Right lobe of liver (tissue), 6 donors: Measurements from ENCODE around the gene CSNK2B. TPM values are rescaled to one million over a fixed set of nuclear protein-coding genes. Genes with fewer than 3 reads are reported as not detected.

Source experiments
- ATAC-seq, 4 donors: fragments of 200-7000 bp; cut with Tn5 transposase; one replicate each; pipeline ENCODE4 v1.9.1; 2020; ENCODE audit warnings: mild to moderate bottlenecking in 4 of 4, moderate library complexity in 4 of 4
- DNase-seq, 3 donors: peaks; one replicate each; pipeline ENCODE4 v3.0.0-alpha.2; 2020
- H3K27ac ChIP-seq, 3 donors: fragments of 200-600 bp; one replicate each; pipeline ENCODE4 v1.8.0; 2022
- H3K27me3 ChIP-seq, 2 donors: fragments of 200-600 bp; one replicate each; pipeline ENCODE4 v1.8.0; 2022
- H3K36me3 ChIP-seq, 4 donors: fragments of 200-600 bp; sonication (generic) in 1 of 4; one replicate each; pipeline versions ENCODE4 v1.5.1 to v1.8.0; 2017 to 2022; ENCODE audit warnings: control low read depth in 1 of 4
- H3K4me1 ChIP-seq, 4 donors: fragments of 200-600 bp; sonication (generic) in 1 of 4; one replicate each; pipeline versions ENCODE4 v1.5.1 to v1.8.0; 2017 to 2022; ENCODE audit warnings: control low read depth in 1 of 4
- H3K4me3 ChIP-seq, 3 donors: fragments of 200-600 bp; one replicate each; pipeline ENCODE4 v1.8.0; 2022
- H3K9me3 ChIP-seq, 4 donors: fragments of 200-600 bp; sonication (generic) in 1 of 4; one replicate each; pipeline versions ENCODE4 v1.5.1 to v1.8.0; 2017 to 2022; ENCODE audit warnings: control low read depth in 1 of 4
- POLR2A ChIP-seq: fragments of 450-650 bp; IDR thresholded peaks from one replicate; pipeline ENCODE4 v1.6.1; 2017; ENCODE audit warnings: antibody characterized with exemption, mild to moderate bottlenecking
- WGBS: methylation state at CpG from one replicate; pipeline ENCODE4 v1.1.6; 2018; ENCODE audit warnings: low coverage, low lambda C conversion rate; ENCODE audit not compliant: insufficient coverage; ENCODE audit errors: missing lambda C conversion rate; 5-methylcytosine and 5-hydroxymethylcytosine counted together
- intact Hi-C, 2 donors: fragments of 100-400 bp; cut with DNase I; formaldehyde crosslinking; loops; one replicate each; pipeline versions ENCODE4 v1.11.2 to v1.14.1; 2022
- total RNA-seq, 6 experiments: library from RNA; depleted of rRNA in 2 of 6; stranded (reverse); fragments of >200 nt in 2 of 6; fragmentation: NEBNext Ultra II Directional in 3 of 6; extraction: Animal tissue kit (Norgen Biotek cat#: 25700) in 3 of 6; gene quantifications; one replicate each; pipeline versions ENCODE4 v1.1.0 to v1.2.4, GENCODE V29; 2016 to 2023
- TF ChIP-seq, protein P1 (sequence below), 4 donors: fragments of 200-600 bp in 3 of 4; fragments of 450-650 bp in 1 of 4; IDR thresholded peaks; one replicate each; pipeline versions ENCODE4 v1.5.1 to v1.8.0; 2016 to 2022; ENCODE audit warnings: antibody characterized with exemption in 4 of 4, mild to moderate bottlenecking in 2 of 4
- donor health status: DM: no; HTN: yes; CAD: no.
- donor health status: DM: no; HTN: no; CAD: no.
- donor health status: DM: no; HTN: no; CAD: no.
- donor health status: DM: no; HTN: yes; CAD: no.
- donor health status: DM: no; HTN: yes; CAD: no.

CSNK2B gene
- total RNA-seq, 6 experiments from 2014 or later = 52.5 to 171 (median 64.5) TPM

DNA sequence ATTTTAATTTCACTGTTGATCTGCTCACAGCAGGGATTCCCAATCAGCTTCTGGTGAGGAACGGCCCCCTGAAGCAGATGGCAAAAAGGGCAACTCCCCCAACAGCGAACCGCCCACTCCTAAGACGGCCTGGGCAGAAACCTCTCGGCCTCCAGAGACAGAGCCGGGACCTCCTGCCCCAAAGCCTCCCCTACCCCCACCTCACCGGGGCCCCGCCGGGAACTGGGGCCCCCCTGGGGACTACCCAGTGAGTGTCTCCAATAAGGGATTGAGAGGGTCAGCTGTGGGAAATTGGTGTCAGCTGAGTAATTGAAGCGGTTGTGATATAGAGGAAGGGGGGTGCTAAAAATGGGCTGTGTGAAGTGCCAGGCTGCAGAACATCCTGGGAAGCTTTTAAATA, 38.9 kb upstream of the CSNK2B start:
- Histone ChIP-seq H3K4me3 (no peak overlapping the region), H3K27ac (no peak overlapping the region), H3K4me1 (peaks cover 0 to 4% (median under 1%) of the 10 kb centered on the region in 4 donors), H3K36me3 (peaks cover 17 to 88% (median 54%) of the 10 kb centered on the region in 4 donors), H3K27me3 (no peaks in the 10 kb centered on the region), H3K9me3 (no peaks in the 10 kb centered on the region)
- ATAC-seq = no peak
- 93% methylated on average over 5 of the region's 10 CpGs for WGBS
- no peak for DNase-seq
- intact Hi-C loops = no loop called here
- TF ChIP-seq, protein P1, sequence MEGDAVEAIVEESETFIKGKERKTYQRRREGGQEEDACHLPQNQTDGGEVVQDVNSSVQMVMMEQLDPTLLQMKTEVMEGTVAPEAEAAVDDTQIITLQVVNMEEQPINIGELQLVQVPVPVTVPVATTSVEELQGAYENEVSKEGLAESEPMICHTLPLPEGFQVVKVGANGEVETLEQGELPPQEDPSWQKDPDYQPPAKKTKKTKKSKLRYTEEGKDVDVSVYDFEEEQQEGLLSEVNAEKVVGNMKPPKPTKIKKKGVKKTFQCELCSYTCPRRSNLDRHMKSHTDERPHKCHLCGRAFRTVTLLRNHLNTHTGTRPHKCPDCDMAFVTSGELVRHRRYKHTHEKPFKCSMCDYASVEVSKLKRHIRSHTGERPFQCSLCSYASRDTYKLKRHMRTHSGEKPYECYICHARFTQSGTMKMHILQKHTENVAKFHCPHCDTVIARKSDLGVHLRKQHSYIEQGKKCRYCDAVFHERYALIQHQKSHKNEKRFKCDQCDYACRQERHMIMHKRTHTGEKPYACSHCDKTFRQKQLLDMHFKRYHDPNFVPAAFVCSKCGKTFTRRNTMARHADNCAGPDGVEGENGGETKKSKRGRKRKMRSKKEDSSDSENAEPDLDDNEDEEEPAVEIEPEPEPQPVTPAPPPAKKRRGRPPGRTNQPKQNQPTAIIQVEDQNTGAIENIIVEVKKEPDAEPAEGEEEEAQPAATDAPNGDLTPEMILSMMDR (IDR thresholded peaks at IDR 0.05) = no peak

DNA sequence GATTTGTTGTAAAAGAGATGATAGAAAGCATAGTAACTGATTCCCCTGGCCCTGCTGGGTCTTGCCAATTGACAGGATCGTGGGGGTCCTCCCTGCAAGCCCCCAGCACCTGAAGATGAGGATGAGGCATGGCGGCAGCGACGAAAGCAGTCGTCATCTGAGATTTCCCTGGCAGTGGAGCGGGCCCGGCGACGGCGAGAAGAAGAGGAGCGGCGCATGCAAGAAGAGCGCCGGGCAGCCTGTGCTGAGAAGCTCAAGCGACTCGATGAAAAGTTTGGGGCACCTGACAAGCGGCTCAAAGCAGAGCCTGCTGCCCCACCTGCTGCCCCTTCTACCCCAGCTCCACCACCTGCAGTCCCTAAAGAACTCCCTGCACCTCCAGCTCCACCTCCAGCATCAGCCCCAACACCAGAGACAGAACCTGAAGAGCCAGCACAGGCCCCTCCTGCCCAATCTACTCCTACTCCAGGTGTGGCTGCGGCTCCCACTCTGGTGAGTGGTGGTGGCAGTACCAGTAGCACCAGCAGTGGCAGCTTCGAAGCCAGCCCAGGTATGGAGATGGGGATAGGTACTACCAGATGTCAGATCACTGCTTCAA, 38.1 kb upstream of the CSNK2B start:
- H3K9me3 ChIP-seq = no peaks in the 10 kb centered on the region
- no peak for TF ChIP-seq POLR2A
- TF ChIP-seq, protein P1 (IDR thresholded peaks at IDR 0.05) = no peak
- peaks cover 17 to 96% (median 54%) of the 10 kb centered on the region in 4 donors for H3K36me3 ChIP-seq
- ATAC-seq (no peak), DNase-seq (no peak)
- 95% methylated on average over 12 of the region's 19 CpGs for WGBS
- H3K4me1 ChIP-seq = no peaks in the 10 kb centered on the region
- no peak overlapping the region for H3K4me3 ChIP-seq
- intact Hi-C loops = no loop called here
- no peaks in the 10 kb centered on the region for H3K27me3 ChIP-seq
- H3K27ac ChIP-seq = no peak overlapping the region

DNA sequence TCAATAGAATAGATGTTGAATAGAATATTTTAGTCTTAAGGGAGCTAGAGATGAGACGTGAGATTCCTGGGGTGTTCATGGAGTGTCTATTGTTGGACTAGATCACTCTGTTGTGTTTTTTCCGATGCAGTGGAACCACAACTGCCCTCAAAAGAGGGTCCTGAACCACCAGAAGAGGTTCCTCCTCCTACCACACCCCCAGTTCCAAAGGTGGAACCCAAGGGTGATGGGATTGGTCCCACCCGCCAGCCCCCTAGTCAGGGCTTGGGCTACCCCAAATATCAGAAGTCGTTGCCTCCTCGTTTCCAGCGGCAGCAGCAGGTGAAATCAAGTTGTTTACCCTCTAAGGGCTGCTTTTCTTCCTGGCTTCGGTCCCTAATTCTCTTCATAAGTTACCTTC, 36.9 kb upstream of the CSNK2B start:
- intact Hi-C loops = no loop called here
- no peaks in the 10 kb centered on the region for H3K9me3 ChIP-seq
- DNase-seq (no peak), ATAC-seq (no peak)
- no peak overlapping the region for H3K27ac ChIP-seq
- H3K4me3 ChIP-seq = no peak overlapping the region
- H3K4me1 ChIP-seq = peaks cover 0 to under 1% (median 0%) of the 10 kb centered on the region in 4 donors
- WGBS = 94% methylated on average over 7 of the region's 7 CpGs
- no peaks in the 10 kb centered on the region for H3K27me3 ChIP-seq
- no peak for TF ChIP-seq POLR2A
- TF ChIP-seq, protein P1 (IDR thresholded peaks at IDR 0.05) = no peak
- H3K36me3 ChIP-seq = peaks cover 17 to 95% (median 56%) of the 10 kb centered on the region in 4 donors

DNA sequence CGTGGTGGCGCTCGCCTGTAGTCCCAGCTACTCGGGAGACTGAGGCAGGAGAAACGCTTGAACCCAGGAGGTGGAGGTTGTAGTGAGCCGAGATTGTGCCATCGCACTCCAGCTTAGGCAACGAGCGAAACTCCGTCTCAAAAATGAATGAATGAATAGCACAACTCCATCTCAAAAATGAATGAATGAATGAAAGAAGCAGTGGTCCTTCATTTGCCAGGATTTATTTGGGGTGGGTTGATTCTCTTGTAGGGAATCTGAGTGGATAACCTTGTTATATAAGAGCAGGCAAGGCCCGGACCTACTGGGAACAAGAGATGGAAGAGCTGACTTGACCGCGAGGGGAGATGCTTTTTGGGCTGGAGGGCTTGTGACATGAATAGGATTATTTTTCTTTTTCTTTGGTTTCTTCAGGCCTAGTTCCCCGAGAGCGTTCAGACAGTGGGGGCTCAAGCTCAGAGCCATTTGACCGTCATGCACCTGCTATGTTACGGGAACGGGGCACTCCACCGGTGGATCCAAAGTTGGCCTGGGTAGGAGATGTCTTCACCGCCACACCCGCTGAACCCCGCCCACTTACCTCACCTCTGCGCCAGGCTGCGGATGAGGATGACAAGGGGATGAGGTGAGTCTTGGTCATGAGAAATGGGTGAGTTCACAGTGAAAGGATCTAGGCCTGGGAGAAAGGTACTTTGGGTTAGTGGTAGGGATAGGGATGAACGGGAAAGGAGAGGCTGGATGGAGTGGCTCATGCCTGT, 35.5 kb upstream of the CSNK2B start:
- WGBS = 92% methylated on average over 23 of the region's 25 CpGs
- no peaks in the 10 kb centered on the region for H3K27me3 ChIP-seq
- ATAC-seq = no peak
- intact Hi-C loops = no loop called here
- H3K36me3 ChIP-seq = peaks cover 10 to 94% (median 49%) of the 10 kb centered on the region in 4 donors
- no peak overlapping the region for H3K27ac ChIP-seq
- H3K9me3 ChIP-seq = no peaks in the 10 kb centered on the region
- H3K4me3 ChIP-seq = no peak overlapping the region
- no peak for DNase-seq
- H3K4me1 ChIP-seq = peaks cover 0 to 12% (median 0%) of the 10 kb centered on the region in 4 donors
- TF ChIP-seq, protein P1 (IDR thresholded peaks at IDR 0.05) = no peak
- no peak for TF ChIP-seq POLR2A
